A673 (cell line): ENCODE results near the gene HAUS1. TPM values are rescaled to one million over a fixed set of nuclear protein-coding genes. Genes with fewer than 3 reads are reported as not detected.

Experiments used
- BruUV-seq: library from RNA; stranded (reverse); fragments of 400-500 nt; replicated peaks from 2 replicates; lab custom pipeline; 2021; lab: Mats Ljungman, UMichigan
- CTCF ChIA-PET: fragments of 300-600 bp; sonication (Branson Sonifier 250); formaldehyde crosslinking; loops from one replicate; lab custom pipeline; 2022; ENCODE audit warnings: antibody characterized with exemption; lab: Charles Lee
- POLR2A ChIA-PET: fragments of 300-600 bp; sonication (Branson Sonifier 250); formaldehyde crosslinking; loops from one replicate; lab custom pipeline; 2022; ENCODE audit warnings: antibody characterized with exemption; ENCODE audit not compliant: low non-redundant PET; lab: Charles Lee
- DNase-seq: peaks from one replicate; pipeline ENCODE4 v3.0.0-alpha.2; 2015; ENCODE audit warnings: low spot score
- H3K27ac ChIP-seq: fragments of 200-600 bp; sonication (generic); 2 replicates; pipeline ENCODE4 v1.5.1; 2016; ENCODE audit warnings: mixed run types, low read depth, mild to moderate bottlenecking, mixed read lengths, antibody characterized with exemption, low read length; ENCODE audit not compliant: poor library complexity, severe bottlenecking
- H3K27me3 ChIP-seq: fragments of 200-600 bp; sonication (generic); replicated peaks from 2 replicates; pipeline ENCODE4 v1.6.1; 2017; ENCODE audit warnings: mixed run types, low read depth, mild to moderate bottlenecking, mixed read lengths, antibody characterized with exemption, low read length; ENCODE audit not compliant: insufficient read depth, poor library complexity
- H3K36me3 ChIP-seq: fragments of 200-600 bp; sonication (generic); 2 replicates; pipeline ENCODE4 v1.6.1; 2016; ENCODE audit warnings: mixed run types, mild to moderate bottlenecking, mixed read lengths, antibody characterized with exemption, low read length; ENCODE audit not compliant: insufficient read depth, poor library complexity, severe bottlenecking
- H3K4me1 ChIP-seq: fragments of 200-600 bp; sonication (generic); 2 replicates; pipeline ENCODE4 v1.6.1; 2017; ENCODE audit warnings: mixed run types, mild to moderate bottlenecking, mixed read lengths, antibody characterized with exemption, low read length; ENCODE audit not compliant: insufficient read depth, poor library complexity, severe bottlenecking
- H3K4me3 ChIP-seq: fragments of 200-600 bp; sonication (generic); 2 replicates; pipeline ENCODE4 v1.5.1; 2016; ENCODE audit warnings: low read depth, mixed run types, mild to moderate bottlenecking, mixed read lengths, low read length; ENCODE audit not compliant: poor library complexity, severe bottlenecking
- H3K9me3 ChIP-seq: fragments of 200-600 bp; sonication (generic); 2 replicates; pipeline ENCODE4 v1.6.1; 2016; ENCODE audit warnings: mixed run types, low read depth, mild to moderate bottlenecking, mixed read lengths, antibody characterized with exemption, low read length; ENCODE audit not compliant: poor library complexity, severe bottlenecking
- EZH2 ChIP-seq: fragments of 200-600 bp; sonication (generic); IDR thresholded peaks from 2 replicates; pipeline ENCODE4 v1.6.1; 2017; ENCODE audit warnings: borderline replicate concordance, low read depth, mild to moderate bottlenecking, mixed read lengths, antibody characterized with exemption, low read length; ENCODE audit not compliant: poor library complexity, severe bottlenecking
- intact Hi-C: fragments of 100-400 bp; cut with micrococcal nuclease; formaldehyde crosslinking; loops from one replicate; pipeline ENCODE4 v1.10.0; 2022; ENCODE audit not compliant: unreplicated experiment
- total RNA-seq: library from RNA; stranded (reverse); gene quantifications from 2 replicates; pipeline ENCODE4 v1.2.3, GENCODE V29; 2021
- TF ChIP-seq, protein P1 (sequence below): fragments of 300-800, 200-600 bp; sonication (generic); conservative IDR thresholded peaks from 2 replicates; pipeline ENCODE4 v1.5.1; 2017; ENCODE audit warnings: low read depth, mild to moderate bottlenecking, antibody characterized with exemption, low read length, moderate library complexity, mixed read lengths

Gene HAUS1
- total RNA-seq, 1 experiment from 2014 or later = 76.9 TPM

DNA sequence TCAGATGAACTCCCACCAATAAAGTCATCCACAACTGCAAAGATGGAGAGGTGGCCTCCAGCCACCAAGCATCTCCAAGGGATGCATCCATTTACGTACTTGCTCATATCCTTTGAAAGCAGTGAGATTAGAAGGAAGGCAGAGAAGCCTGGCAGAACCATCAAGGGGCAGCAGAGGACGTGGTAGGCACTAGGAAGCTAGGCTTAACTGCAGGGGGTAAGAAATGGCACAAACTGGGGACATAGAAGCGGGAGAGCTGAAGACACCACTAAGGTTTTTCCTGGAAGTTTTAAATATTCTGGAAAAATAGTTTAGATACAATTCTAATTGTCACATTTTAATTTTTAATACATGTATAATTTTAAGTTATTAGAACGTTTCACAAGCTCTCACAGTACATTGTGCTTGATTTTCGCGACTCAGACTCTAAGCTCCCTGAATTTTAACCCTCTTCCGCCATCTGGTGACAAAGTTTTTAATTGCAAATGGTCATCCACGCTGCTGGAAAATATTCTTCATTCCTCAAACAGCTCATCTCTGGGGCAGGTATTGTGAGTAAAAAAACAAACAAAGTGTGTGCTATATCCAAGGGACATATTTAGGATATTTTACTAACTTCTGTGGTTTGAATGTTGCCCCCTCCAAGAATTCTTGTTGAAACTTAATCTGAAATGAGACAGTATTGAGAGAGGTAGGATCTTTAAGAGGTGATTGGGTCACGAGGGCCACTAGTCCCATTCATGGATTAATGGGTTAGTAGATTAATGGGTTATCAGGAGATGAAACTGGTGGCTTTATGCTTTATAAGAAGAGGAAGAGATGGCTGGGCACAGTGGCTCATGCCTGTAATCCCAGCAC is 30.5 kb upstream of the HAUS1 start:
- BruUV-seq = no TSS peak
- peaks cover 5% of the 10 kb centered on the region for H3K4me1 ChIP-seq
- H3K36me3 ChIP-seq = peaks cover 7% of the 10 kb centered on the region
- intact Hi-C loops = loop anchor here (1.0 to 10.0 kb wide), 4 partner anchors 101 to 409 kb away; no protein-coding TSS in a partner anchor
- POLR2A ChIA-PET = interaction anchor here (0.5 to 0.8 kb wide), 4 partner anchors 30 to 384 kb away, joined by 3 to 4 read pairs (median 3); partner anchors contain the start of gene HAUS1
- H3K27me3 ChIP-seq = no peaks in the 10 kb centered on the region
- no peak overlapping the region for H3K27ac ChIP-seq
- TF ChIP-seq, protein P1, sequence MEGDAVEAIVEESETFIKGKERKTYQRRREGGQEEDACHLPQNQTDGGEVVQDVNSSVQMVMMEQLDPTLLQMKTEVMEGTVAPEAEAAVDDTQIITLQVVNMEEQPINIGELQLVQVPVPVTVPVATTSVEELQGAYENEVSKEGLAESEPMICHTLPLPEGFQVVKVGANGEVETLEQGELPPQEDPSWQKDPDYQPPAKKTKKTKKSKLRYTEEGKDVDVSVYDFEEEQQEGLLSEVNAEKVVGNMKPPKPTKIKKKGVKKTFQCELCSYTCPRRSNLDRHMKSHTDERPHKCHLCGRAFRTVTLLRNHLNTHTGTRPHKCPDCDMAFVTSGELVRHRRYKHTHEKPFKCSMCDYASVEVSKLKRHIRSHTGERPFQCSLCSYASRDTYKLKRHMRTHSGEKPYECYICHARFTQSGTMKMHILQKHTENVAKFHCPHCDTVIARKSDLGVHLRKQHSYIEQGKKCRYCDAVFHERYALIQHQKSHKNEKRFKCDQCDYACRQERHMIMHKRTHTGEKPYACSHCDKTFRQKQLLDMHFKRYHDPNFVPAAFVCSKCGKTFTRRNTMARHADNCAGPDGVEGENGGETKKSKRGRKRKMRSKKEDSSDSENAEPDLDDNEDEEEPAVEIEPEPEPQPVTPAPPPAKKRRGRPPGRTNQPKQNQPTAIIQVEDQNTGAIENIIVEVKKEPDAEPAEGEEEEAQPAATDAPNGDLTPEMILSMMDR = peak; percentile 70
- TF ChIP-seq EZH2 = no peak
- CTCF ChIA-PET = interaction anchor here (0.5 to 1.3 kb wide), 10 partner anchors 10 to 584 kb away, joined by 3 to 9 read pairs (median 4); no protein-coding TSS in a partner anchor
- H3K9me3 ChIP-seq = no peaks in the 10 kb centered on the region
- H3K4me3 ChIP-seq = no peak overlapping the region
- peak; percentile 83 for DNase-seq

DNA sequence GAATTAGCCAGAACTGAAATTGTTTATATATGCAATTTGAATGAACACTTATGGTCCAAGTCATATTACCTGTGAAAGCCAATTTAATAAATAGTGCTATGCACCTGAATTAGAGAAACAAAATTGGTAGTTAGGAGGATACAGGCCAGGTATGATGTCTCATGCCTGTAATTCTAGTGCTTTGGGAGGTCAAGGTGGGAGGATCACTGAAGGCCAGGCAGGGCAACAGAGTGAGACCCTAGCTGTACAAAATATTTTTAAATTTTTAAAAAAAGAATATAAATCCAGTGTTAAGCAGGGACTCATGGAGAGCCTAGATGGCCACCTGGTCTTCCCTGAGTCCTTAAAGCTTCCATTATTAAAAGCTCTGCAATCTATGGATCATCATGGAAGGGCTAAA is 24.8 kb upstream of the HAUS1 start:
- no peak for TF ChIP-seq EZH2
- TF ChIP-seq, protein P1 = no peak
- Histone ChIP-seq H3K27me3 (no peaks in the 10 kb centered on the region), H3K27ac (no peak overlapping the region), H3K4me3 (no peak overlapping the region), H3K36me3 (peaks cover 61% of the 10 kb centered on the region), H3K4me1 (no peaks in the 10 kb centered on the region), H3K9me3 (no peaks in the 10 kb centered on the region)
- intact Hi-C loops = loop anchor here (10.0 kb wide), 1 partner anchor 155 kb away; no protein-coding TSS in a partner anchor
- ChIA-PET CTCF (no interaction called here), POLR2A (no interaction called here)
- no peak for DNase-seq
- BruUV-seq = no TSS peak

DNA sequence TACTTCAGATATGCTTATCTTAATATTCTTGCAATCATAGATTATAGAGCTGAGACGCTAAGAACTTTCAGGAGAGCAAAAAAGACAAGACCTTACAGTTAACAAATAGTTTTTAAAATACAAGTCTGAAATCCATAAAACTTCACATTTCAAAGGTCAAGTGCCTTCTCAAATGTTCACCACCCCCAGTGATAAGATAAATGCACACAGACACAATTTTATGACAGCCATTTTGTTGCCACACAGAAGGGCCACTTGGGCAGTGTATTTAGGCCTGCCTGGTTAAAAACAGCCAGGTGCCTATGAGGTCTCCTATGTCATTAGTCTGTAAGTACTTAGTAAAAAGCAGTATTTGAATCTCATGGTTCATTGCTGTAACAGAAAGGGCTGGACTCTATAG is 24.0 kb upstream of the HAUS1 start:
- Histone ChIP-seq H3K36me3 (peaks cover 69% of the 10 kb centered on the region), H3K4me3 (no peak overlapping the region), H3K4me1 (no peaks in the 10 kb centered on the region), H3K27me3 (no peaks in the 10 kb centered on the region), H3K9me3 (no peaks in the 10 kb centered on the region), H3K27ac (no peak overlapping the region)
- POLR2A ChIA-PET = no interaction called here
- DNase-seq = no peak
- no peak for TF ChIP-seq EZH2
- TF ChIP-seq, protein P1 = no peak
- BruUV-seq = no TSS peak
- intact Hi-C loops = no loop called here
- CTCF ChIA-PET = no interaction called here
